Hematopoietic multipotent progenitor cell treated with erythropoietin and hydrocortisone succinate and interleukin-3 and kit ligand, for 15 days (in vitro differentiated cells): ENCODE measurements around the gene ATG9B.

Experiments used
- DNase-seq: peaks from one replicate; pipeline ENCODE4 v3.0.0-alpha.2; 2015; ENCODE audit warnings: low spot score

The ATG9B gene

GRCh38 chr7:150999001-150999400 is 25.3 kb downstream of the ATG9B start:
- no peak for DNase-seq

- no peak for DNase-seq
Measured at GRCh38 chr7:150998341-150998740, 26.0 kb downstream of the ATG9B start.

DNA sequence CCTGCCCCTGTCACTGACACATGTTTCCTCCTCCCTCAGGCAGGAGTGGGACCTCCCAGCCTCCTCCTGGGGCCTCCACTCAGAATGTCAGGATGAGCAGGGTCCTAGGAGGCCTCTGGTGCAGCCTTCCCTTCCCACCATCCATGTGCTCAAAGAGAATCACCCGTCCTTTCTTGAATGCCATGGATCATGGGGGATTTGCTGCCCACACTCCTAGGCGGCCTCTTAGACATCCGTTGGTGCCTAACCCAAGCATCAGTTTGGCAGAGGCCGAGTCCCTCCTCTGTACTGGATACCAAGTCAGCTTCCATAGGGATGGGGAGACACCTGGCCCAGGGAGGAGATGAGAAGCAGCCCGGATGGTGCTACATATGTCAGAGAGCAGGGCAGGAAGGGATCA is 26.5 kb downstream of the ATG9B start:
- DNase-seq = no peak

DNA sequence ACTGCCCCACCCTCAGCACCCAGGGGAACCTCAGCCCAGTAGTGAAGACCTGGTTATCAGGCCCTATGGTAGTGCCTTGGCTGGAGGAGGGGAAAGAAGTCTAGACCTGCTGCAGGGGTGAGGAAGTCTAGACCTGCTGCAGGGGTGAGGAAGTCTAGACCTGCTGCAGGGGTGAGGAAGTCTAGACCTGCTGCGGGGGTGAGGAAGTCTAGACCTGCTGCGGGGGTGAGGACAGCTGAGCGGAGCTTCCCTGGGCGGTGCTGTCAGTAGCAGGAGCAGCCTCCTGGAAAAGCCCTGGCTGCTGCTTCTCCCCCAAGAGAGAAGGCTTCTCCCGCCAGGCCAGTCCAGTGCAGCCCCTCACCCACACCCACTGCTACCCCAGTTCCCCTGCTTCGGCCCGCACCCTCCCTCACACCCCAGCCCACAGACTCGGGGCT is 27.2 kb downstream of the ATG9B start:
- DNase-seq = no peak

DNA sequence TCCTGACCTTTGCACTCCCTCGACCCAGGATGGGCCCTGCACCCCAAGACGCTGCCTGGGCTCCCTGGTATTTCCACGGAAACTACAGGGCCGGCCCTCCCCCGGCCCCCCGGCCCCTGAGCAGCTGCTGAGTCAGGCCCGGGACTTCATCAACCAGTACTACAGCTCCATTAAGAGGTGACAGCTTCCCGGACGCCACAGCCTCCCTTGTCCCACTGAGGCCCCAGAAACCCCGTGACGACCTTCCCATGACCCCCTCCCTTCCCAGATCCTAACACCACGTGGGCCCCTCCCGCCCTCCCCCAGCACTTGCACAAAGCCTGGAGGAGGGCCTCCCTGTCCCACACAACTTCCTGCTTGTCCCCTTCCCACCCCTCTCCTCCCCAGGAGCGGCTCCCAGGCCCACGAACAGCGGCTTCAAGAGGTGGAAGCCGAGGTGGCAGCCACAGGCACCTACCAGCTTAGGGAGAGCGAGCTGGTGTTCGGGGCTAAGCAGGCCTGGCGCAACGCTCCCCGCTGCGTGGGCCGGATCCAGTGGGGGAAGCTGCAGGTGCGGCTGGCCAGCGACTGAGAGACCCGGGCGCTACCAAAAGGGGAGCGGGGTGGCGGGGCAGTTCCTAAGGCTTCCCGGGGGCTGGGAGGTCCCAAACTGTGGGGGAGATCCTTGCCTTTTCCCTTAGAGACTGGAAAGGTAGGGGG is 27.8 kb downstream of the ATG9B start:
- no peak for DNase-seq

GRCh38 chr7:150994838-150995510 is 29.3 kb downstream of the ATG9B start:
- no peak for DNase-seq

DNA sequence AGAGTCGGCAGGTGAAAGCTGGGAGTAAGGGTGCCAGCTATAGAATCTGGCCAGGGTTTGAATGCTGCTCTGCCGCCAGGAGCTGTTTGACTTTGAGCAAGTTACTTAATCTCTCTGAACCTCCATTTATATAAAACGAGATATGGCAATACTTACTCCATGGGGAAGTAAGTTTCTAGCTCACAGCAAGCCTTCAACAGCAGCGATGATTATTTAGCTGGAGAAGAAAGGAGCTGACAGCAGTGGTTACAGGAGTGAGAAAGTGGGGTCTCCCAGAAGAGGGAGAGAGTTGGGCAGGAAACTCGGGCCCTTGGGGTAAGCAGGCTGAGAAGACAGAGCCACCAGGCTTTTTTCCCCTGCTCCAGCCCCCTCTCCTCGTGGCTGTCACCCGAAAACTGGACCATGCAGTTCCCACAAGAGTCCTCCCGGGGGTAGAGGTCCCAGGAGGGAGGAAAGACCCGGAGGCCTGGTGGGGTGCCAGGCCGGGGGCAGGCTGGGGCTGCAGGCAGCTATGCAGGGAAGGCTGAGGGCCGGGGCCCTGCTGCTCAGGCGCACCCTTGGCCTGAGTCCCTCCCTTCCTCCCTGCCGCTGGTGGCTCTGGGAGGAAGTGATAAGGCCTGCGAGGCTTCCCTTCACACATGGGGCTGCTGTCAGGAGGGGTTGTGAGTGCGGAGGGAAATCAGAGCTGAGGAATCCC is 30.0 kb downstream of the ATG9B start:
- DNase-seq = peak; percentile 67

- DNase-seq = no peak
Measured at GRCh38 chr7:150993511-150993910, 30.8 kb downstream of the ATG9B start.

DNA sequence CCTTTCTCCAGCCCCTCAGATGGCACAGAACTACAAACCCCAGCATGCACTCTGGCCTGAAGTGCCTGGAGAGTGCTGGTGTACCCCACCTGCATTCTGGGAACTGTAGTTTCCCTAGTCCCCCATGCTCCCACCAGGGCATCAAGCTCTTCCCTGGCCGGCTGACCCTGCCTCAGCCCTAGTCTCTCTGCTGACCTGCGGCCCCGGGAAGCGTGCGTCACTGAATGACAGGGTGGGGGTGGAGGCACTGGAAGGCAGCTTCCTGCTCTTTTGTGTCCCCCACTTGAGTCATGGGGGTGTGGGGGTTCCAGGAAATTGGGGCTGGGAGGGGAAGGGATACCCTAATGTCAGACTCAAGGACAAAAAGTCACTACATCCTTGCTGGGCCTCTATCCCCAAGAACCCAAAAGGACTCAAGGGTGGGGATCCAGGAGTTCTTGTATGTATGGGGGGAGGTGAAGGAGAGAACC is 31.4 kb downstream of the ATG9B start:
- DNase-seq = no peak

DNA sequence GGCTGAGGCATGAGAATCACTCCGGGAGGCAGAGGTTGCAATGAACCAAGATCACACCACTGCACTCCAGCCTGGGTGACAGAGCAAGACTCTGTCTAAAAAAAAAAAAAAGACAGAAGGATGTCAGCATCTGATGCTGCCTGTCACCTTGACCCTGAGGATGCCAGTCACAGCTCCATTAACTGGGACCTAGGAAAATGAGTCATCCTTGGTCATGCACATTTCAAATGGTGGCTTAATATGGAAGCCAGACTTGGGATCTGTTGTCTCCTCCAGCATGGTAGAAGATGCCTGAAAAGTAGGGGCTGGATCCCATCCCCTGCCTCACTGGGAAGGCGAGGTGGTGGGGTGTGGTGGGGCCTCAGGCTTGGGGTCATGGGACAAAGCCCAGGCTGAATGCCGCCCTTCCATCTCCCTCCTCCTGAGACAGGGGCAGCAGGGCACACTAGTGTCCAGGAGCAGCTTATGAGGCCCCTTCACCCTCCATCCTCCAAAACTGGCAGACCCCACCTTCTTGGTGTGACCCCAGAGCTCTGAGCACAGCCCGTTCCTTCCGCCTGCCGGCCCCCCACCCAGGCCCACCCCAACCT is 32.1 kb downstream of the ATG9B start:
- no peak for DNase-seq

DNA sequence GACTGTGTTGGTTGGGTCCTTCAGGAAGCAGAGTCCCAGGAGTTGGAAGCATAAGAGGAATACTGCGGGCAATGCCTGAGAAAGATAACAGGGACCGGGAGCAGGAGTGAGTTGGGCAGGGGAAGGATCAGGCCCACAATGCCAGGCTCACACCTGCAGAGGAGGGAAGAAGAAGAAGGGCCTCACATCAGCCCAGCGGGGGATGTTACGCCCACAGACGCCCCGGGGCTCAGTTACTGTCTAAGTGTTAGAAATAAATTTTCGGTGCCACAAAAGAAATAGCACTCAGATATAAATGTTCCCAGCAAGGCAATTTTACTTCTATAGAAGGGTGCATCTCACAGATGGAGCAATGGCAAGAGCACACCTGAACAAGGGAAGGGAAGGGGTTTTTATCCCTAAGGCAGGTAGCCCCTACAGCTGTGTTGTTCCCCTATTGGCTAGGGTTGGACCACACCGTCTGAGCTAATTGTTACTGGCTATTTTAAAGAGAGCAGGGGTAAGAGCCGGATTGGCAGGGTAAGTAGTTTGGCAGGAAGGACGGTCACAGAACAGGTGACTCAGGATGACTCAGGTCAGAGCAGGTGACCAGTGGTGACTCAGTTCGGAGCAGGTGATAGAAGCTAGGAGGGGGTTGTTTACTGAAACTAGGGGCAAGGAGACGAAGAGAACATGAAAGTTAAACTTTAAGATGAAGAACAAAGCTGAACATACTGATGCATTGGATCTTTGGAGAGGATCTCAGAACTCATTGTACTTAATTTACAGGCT is 33.7 kb downstream of the ATG9B start, which contains the start of gene NOS3:
Gene NOS3, plus strand, starts transcription at position 602 of the 771 bp plus-strand sequence. CDS start 2,787 bp downstream, outside the sequence.
- DNase-seq = no peak

- no peak for DNase-seq
Measured at GRCh38 chr7:150989456-150989855, 34.8 kb downstream of the ATG9B start.

DNA sequence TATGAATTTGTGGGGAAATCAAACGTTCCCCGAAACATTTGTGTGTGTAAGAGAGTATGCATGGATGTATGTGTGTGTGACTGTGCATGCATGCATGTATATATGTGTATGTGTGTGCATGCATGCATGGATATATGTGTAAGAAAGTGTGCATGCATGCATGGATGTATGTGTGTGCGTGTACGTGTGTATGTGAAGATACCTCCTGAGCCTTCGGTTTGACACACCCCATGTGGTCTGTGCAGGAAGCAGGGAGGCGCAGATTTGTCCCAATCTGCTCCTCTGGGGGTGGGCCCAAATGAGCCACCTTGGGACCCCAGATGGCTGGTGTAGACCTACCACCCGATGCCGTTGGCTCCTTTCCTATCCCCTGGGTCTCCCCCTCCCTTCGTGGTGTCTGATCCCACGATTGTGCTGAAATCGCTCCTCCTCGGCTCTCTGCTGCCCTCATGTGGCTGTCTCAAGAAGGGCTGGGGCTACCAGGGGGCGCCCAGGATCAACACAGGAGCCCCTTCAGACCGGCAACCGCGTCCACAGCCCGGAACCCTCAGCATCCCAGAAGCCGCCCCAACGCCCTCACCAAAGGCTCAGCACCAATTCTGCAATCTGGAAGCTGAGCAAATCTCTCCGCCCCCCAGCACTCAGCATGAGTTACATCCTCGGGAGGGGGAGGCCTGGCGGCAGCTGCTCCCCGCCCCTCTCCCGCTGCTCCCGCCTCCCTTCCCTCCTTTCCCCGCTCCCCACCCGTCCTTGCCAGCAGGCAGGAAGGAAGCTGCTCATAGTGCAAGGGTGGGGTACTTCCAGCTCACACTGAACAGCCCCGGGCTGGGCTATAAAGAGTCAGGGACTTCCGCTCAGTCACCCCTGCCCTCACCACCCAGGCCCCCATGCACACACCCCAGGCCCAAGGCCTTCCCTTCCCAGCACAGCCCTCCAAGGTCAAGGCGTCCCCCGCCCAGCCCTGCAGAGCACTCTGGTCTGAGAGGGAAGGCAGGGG is 35.8 kb downstream of the ATG9B start:
- DNase-seq = peak; percentile 65

- DNase-seq = no peak
Measured at GRCh38 chr7:150986556-150986955, 37.7 kb downstream of the ATG9B start.

DNA sequence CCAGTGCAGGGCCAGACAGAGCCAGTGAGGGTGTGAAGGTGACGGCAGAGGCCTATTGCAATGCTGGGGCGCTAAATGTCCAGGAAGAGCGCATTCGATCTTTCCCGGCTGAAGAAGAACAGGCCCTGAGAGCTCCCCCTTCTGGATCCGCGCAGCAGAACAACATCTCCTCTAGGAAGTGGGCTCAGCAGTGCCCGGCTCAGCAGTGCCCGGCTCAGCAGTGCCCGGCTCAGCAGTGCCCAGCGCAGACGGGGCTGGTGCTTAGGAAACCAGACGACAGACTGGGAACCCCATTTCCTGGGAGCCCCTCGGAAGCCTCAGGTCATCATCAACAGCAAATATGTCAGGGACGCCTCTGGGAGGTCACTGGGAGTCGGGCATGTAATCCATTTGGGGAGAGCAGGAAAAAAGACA is 38.2 kb downstream of the ATG9B start:
- DNase-seq = peak; percentile 66

DNA sequence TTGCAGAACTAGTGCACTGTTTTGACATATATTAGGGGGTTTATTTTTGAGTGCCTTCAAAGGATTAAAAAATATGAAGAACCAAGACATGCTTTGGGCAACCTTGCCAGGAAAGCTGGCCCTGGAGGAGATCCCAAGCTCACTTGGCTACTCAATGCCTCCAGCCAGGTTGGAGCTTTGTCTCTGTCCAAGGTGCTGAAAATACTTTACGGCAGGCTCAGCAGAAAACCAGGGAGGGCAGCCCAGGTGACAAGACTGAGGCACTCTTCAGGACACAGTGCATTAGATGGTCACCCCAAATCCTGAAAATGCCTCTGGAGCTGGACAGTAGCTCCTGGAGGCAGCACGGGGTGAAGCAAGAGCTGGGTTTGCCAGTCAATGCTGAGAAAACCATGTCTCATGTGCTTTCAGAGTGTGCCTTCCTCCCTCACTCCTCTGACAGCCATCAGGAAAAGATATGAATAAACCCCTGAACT is 40.4 kb downstream of the ATG9B start:
- peak; percentile 52 for DNase-seq

GRCh38 chr7:150982351-150982750 is 41.9 kb downstream of the ATG9B start:
- no peak for DNase-seq

DNA sequence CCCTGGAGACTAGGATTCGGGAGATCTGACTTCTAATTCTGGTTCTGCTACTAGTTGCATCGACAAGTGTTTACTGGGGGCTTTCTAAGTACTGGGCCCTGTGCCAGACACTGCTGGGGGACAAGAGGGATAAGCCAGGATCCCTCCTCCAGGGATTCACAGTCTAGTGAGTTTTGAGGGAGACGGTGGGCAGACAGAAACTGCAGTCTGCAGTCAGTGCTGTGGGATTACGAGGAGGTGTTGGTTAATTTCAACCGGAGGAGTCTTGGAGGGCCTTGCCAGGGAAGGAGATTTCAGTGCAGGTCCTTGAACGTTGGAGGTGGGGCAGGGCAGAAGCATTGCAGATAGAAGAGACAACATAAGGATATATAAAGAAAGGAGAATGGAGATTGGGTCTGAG is 42.6 kb downstream of the ATG9B start:
- no peak for DNase-seq

- no peak for DNase-seq
Measured at GRCh38 chr7:150980663-150981062, 43.6 kb downstream of the ATG9B start.

DNA sequence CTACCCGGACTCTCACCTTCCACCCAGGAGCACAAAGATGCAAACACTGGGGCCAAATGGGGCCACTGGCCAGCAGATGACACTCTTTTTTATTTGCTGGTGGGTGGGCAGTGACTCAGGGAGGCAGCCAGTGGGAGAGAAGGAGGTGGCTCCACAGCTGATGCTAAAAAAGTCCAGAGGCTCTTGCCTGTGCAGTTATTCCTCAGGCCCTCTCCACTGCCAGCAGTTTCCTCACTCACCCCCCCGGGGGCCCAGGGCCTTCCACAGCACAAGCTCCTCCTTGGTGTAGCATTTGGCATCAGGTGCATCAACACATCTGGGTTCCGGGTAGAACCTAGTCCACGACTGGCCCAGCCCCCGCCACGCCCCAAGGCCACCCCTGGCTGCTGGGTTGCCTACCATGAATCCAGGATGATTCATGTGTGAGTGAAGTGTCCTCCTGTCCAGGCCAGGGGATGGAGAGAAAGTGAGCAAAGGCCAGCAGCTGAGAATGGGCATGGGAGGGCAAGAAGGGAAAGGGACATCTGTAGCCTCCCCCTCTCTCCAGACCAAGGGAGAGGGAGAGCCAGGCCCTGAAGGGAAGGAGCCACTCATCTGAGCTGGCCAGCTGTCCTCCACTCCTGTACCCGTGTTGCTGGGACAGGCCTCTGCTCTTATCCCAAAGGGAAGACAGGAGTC is 44.4 kb downstream of the ATG9B start:
- DNase-seq = no peak
